GM19467 (cell line): ENCODE measurements around the gene PDLIM1.

ENCODE experiments used
- ATAC-seq: cut with Tn5 transposase; IDR thresholded peaks from one replicate; pipeline ENCODE4 v1.9.1; 2021; ENCODE audit warnings: mild to moderate bottlenecking, moderate library complexity; ENCODE audit not compliant: unreplicated experiment

Gene PDLIM1

GRCh38 chr10:95289003-95289920 lies 1.5 kb downstream of the PDLIM1 start:
- ATAC-seq, result no peak

GRCh38 chr10:95288303-95288702 lies 2.5 kb downstream of the PDLIM1 start:
- no peak for ATAC-seq

- ATAC-seq, result no peak
These were observed 3.5 kb downstream of the PDLIM1 start for GRCh38 chr10:95287281-95287680.

GRCh38 chr10:95286707-95287106 lies 4.1 kb downstream of the PDLIM1 start:
- no peak for ATAC-seq

- ATAC-seq, result no peak
These were observed 5.2 kb downstream of the PDLIM1 start for GRCh38 chr10:95285556-95285955.

- no peak for ATAC-seq
These were observed 6.0 kb downstream of the PDLIM1 start for GRCh38 chr10:95284807-95285206.

- ATAC-seq, result no peak
These were observed 8.7 kb downstream of the PDLIM1 start for GRCh38 chr10:95282107-95282506.

GRCh38 chr10:95281206-95281605 lies 9.6 kb downstream of the PDLIM1 start:
- no peak for ATAC-seq

GRCh38 chr10:95280637-95281036 lies 10.2 kb downstream of the PDLIM1 start:
- no peak for ATAC-seq

GRCh38 chr10:95279042-95279820 lies 11.6 kb downstream of the PDLIM1 start:
- no peak for ATAC-seq

GRCh38 chr10:95278061-95278988 lies 12.5 kb downstream of the PDLIM1 start:
- no peak for ATAC-seq

- no peak for ATAC-seq
These were observed 13.2 kb downstream of the PDLIM1 start for GRCh38 chr10:95277614-95278013.

GRCh38 chr10:95277201-95277570 lies 13.6 kb downstream of the PDLIM1 start:
- no peak for ATAC-seq

- ATAC-seq, result no peak
These were observed 14.2 kb downstream of the PDLIM1 start for GRCh38 chr10:95276367-95277200.

GRCh38 chr10:95275726-95276366 lies 15.0 kb downstream of the PDLIM1 start:
- ATAC-seq, result no peak

- ATAC-seq, result no peak
These were observed 17.1 kb downstream of the PDLIM1 start for GRCh38 chr10:95273393-95274312.

GRCh38 chr10:95268438-95268837 lies 22.4 kb downstream of the PDLIM1 start:
- no peak for ATAC-seq

- ATAC-seq, result no peak
These were observed 23.6 kb downstream of the PDLIM1 start for GRCh38 chr10:95267251-95267650.
